Ascending aorta (tissue), 2 donors: ENCODE data around the gene S100PBP. TPM values are rescaled to one million over a fixed set of nuclear protein-coding genes. Genes with fewer than 3 reads are reported as not detected.

Experiments
- DNase-seq, 2 donors: peaks; one replicate each; pipeline ENCODE4 v3.0.0-alpha.2; 2019; ENCODE audit warnings: low spot score in 2 of 2
- H3K27ac ChIP-seq, 2 donors: fragments of 200-600 bp; sonication (generic); one replicate each; pipeline ENCODE4 v1.5.1; 2016 to 2017; ENCODE audit warnings: mild to moderate bottlenecking in 1 of 2
- H3K27me3 ChIP-seq: fragments of 200-600 bp; sonication (generic); one replicate; pipeline ENCODE4 v1.5.1; 2017
- H3K36me3 ChIP-seq, 2 donors: fragments of 200-600 bp; sonication (generic); one replicate each; pipeline ENCODE4 v1.5.1; 2016
- H3K4me1 ChIP-seq, 2 donors: fragments of 200-600 bp; sonication (generic); one replicate each; pipeline ENCODE4 v1.5.1; 2016 to 2017; ENCODE audit warnings: mild to moderate bottlenecking in 1 of 2
- H3K4me3 ChIP-seq, 2 donors: fragments of 200-600 bp; sonication (generic); one replicate each; pipeline ENCODE4 v1.5.1; 2016 to 2017; ENCODE audit warnings: mild to moderate bottlenecking in 1 of 2
- H3K9me3 ChIP-seq, 2 donors: fragments of 200-600 bp; sonication (generic); one replicate each; pipeline ENCODE4 v1.5.1; 2016
- CTCF ChIP-seq, 3 experiments: fragments of 200-600 bp in 2 of 3; fragments of 450-650 bp in 1 of 3; sonication (generic) in 2 of 3; IDR thresholded peaks; one replicate each; pipeline ENCODE4 v1.5.1; 2016 to 2019; ENCODE audit warnings: antibody characterized with exemption in 3 of 3, mild to moderate bottlenecking in 1 of 3, moderate library complexity in 1 of 3
- intact Hi-C: fragments of 100-400 bp; cut with DNase I; formaldehyde crosslinking; loops from one replicate; pipeline ENCODE4 v1.15.1; 2023
- total RNA-seq: library from RNA; depleted of rRNA; stranded (reverse); fragments of >200 nt; gene quantifications from one replicate; pipeline ENCODE4 v1.1.0, GENCODE V29; 2016

The S100PBP gene
- total RNA-seq, 1 donor from 2014 or later: 1.6 TPM

GRCh38 chr1:32907435-32907834 is 90.0 kb downstream of the S100PBP start:
- TF ChIP-seq CTCF (IDR thresholded peaks at IDR 0.05): no peak
- H3K36me3 ChIP-seq: no peaks in the 10 kb centered on the region
- DNase-seq: no peak
- H3K27me3 ChIP-seq: no peaks in the 10 kb centered on the region
- no peak overlapping the region for H3K4me3 ChIP-seq
- intact Hi-C loops: no loop called here
- H3K27ac ChIP-seq: no peak overlapping the region
- no peaks in the 10 kb centered on the region for H3K4me1 ChIP-seq
- H3K9me3 ChIP-seq: no peaks in the 10 kb centered on the region

Other genes with a start within 250 kb of the S100PBP start
- gene ZBTB8OS, start 167.1 kb upstream of the S100PBP start, total RNA-seq: 3.0 TPM
- gene RBBP4, start 166.4 kb upstream of the S100PBP start, total RNA-seq: 45.4 TPM
- gene SYNC, start 114.9 kb upstream of the S100PBP start, total RNA-seq: 87.3 TPM
- 48.9 TPM for gene YARS1, start 295 bp upstream of the S100PBP start, total RNA-seq
- gene FNDC5, start 53.3 kb downstream of the S100PBP start, total RNA-seq: 8.9 TPM
- not detected for gene HPCA, start 68.8 kb downstream of the S100PBP start, total RNA-seq
- gene TMEM54, start 83.7 kb downstream of the S100PBP start, total RNA-seq: 60.9 TPM
- gene RNF19B, start 147.2 kb downstream of the S100PBP start, total RNA-seq: 40.0 TPM
- gene AK2, start 219.2 kb downstream of the S100PBP start, total RNA-seq: 68.4 TPM